C4-2B (cell line): ENCODE measurements around the gene NLRC3.

Experiments
- ZFX ChIP-seq: fragments of 450-650 bp; IDR thresholded peaks from 2 replicates; pipeline ENCODE4 v1.6.1; 2017
- TF ChIP-seq, protein P1 (sequence below): fragments of 450-650 bp; conservative IDR thresholded peaks from 2 replicates; pipeline ENCODE4 v1.5.1; 2017; ENCODE audit warnings: mild to moderate bottlenecking

DNA sequence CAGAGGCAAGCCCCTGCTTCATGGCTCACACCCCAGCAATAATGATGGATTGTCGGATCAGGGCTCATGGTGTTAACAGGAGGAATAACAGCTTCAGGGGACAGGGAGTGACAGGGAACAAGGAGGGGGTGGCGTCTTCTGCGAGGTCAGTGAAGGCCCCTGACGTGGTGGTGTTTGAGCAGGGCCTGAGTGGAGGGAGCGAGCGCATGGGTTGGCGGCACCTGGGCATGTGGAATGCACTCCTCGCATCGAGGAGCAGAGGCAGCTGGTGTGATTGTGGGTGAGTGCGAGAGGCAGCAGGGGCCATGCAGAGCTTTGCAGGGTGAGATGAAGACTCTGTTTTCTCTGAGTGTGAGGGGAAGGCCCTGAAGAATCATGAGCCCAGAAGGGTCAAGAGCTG lies 43.1 kb downstream of the NLRC3 start:
- TF ChIP-seq, protein P1, sequence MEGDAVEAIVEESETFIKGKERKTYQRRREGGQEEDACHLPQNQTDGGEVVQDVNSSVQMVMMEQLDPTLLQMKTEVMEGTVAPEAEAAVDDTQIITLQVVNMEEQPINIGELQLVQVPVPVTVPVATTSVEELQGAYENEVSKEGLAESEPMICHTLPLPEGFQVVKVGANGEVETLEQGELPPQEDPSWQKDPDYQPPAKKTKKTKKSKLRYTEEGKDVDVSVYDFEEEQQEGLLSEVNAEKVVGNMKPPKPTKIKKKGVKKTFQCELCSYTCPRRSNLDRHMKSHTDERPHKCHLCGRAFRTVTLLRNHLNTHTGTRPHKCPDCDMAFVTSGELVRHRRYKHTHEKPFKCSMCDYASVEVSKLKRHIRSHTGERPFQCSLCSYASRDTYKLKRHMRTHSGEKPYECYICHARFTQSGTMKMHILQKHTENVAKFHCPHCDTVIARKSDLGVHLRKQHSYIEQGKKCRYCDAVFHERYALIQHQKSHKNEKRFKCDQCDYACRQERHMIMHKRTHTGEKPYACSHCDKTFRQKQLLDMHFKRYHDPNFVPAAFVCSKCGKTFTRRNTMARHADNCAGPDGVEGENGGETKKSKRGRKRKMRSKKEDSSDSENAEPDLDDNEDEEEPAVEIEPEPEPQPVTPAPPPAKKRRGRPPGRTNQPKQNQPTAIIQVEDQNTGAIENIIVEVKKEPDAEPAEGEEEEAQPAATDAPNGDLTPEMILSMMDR: no peak
- TF ChIP-seq ZFX: no peak
